ENCODE data around the gene UNC50.

DNA sequence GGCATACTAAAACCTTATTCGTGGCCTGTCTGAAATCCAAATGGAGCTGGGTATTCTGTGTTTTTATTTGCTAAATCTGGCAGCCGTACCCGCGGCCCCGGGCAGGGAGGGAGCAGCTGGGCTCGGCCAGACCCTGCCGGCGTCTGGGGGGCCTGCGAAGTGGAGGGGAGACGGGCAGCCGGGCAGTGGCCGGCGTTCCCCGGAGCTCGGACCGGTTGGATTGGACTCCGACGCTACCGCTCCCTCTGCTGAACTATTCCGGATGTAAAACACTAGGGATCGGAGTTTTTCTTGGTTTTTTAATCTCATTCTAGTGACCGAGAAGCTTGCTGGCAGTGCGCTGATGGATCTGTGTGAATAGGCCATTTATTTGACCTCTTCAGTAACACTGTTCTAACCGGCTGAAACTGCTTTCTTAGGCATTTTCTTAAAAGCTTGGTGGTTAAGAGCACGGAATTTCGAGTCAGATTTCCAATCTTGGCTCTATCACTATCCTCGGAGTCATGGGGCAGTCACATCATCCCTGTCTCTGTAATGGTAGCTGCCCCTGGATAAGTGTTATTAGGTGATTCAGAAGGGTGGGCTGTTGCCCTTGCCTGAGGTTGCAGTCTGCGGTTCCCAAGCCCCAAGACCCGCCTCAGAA is 694 bp downstream of the UNC50 start:
- TF ChIP-seq, protein P1, sequence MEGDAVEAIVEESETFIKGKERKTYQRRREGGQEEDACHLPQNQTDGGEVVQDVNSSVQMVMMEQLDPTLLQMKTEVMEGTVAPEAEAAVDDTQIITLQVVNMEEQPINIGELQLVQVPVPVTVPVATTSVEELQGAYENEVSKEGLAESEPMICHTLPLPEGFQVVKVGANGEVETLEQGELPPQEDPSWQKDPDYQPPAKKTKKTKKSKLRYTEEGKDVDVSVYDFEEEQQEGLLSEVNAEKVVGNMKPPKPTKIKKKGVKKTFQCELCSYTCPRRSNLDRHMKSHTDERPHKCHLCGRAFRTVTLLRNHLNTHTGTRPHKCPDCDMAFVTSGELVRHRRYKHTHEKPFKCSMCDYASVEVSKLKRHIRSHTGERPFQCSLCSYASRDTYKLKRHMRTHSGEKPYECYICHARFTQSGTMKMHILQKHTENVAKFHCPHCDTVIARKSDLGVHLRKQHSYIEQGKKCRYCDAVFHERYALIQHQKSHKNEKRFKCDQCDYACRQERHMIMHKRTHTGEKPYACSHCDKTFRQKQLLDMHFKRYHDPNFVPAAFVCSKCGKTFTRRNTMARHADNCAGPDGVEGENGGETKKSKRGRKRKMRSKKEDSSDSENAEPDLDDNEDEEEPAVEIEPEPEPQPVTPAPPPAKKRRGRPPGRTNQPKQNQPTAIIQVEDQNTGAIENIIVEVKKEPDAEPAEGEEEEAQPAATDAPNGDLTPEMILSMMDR (IDR thresholded peaks at IDR 0.05), result no peak
- TF ChIP-seq POLR2A (IDR thresholded peaks at IDR 0.05), result no peak

Measured in ovary (tissue), 3 donors.